OCI-LY3 (cell line): Measurements from ENCODE around the gene ABCG5.

Experiments
- EZH2phosphoT487 ChIP-seq: fragments of 200-600 bp; shearing (Covaris generic); IDR thresholded peaks from 2 replicates; pipeline ENCODE4 v1.6.1; 2018; ENCODE audit warnings: antibody characterized with exemption, mixed run types, low read depth
- TF ChIP-seq, protein P1 (sequence below): fragments of 200-600, 300-600 bp; sonication (generic); IDR thresholded peaks from 2 replicates; pipeline ENCODE4 v1.5.1; 2014; ENCODE audit warnings: antibody characterized with exemption, low read length, low read depth

DNA sequence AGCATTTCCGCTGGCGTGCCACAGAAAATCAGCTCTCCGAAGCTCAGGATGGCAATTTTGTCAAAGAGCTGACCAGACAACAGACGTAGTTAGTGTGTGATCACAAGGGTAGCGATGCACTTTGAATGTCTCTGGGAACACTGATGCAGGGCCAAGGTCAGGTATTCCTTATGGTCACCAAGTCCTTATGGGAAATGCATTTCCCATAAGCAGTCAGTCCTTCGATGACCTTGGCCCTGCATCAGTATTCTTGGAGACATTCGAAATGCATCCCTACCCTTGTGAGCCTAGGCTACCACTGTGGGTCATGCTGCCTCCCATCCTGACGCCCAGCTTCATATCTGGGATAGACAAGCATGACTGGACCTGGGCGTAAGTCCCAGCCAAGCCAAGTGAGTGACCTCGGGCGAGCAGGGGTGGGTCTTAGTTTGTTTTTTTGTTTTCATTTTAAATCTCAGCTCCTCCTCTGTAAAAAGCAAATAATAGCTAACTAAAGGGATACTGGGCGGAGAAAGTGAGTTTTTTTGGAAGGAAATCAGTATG lies 13.6 kb downstream of the ABCG5 start:
- TF ChIP-seq, protein P1, sequence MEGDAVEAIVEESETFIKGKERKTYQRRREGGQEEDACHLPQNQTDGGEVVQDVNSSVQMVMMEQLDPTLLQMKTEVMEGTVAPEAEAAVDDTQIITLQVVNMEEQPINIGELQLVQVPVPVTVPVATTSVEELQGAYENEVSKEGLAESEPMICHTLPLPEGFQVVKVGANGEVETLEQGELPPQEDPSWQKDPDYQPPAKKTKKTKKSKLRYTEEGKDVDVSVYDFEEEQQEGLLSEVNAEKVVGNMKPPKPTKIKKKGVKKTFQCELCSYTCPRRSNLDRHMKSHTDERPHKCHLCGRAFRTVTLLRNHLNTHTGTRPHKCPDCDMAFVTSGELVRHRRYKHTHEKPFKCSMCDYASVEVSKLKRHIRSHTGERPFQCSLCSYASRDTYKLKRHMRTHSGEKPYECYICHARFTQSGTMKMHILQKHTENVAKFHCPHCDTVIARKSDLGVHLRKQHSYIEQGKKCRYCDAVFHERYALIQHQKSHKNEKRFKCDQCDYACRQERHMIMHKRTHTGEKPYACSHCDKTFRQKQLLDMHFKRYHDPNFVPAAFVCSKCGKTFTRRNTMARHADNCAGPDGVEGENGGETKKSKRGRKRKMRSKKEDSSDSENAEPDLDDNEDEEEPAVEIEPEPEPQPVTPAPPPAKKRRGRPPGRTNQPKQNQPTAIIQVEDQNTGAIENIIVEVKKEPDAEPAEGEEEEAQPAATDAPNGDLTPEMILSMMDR = no peak
- TF ChIP-seq EZH2phosphoT487 = no peak
